Colonic mucosa (tissue), 4 donors: ENCODE data around the gene CORO2A. TPM values are rescaled to one million over a fixed set of nuclear protein-coding genes. Genes with fewer than 3 reads are reported as not detected.
A peak's percentile ranks its signal among the peaks of the same experiment; 100 is the strongest.

Experiments used
- DNase-seq: peaks from one replicate; pipeline ENCODE4 v3.0.0-alpha.2; 2020
- H3K27ac ChIP-seq: fragments of 200-600 bp; one replicate; pipeline ENCODE4 v1.8.0; 2021
- H3K27me3 ChIP-seq: fragments of 200-600 bp; one replicate; pipeline ENCODE4 v1.8.0; 2021
- H3K36me3 ChIP-seq: fragments of 200-600 bp; one replicate; pipeline ENCODE4 v1.8.0; 2021
- H3K4me1 ChIP-seq: fragments of 200-600 bp; one replicate; pipeline ENCODE4 v1.8.0; 2021; ENCODE audit warnings: mild to moderate bottlenecking
- H3K4me3 ChIP-seq: fragments of 200-600 bp; one replicate; pipeline ENCODE4 v1.8.0; 2021
- H3K9ac ChIP-seq, 2 donors: one replicate each; pipeline ENCODE4 v1.7.0; 2013; ENCODE audit warnings: control low read depth in 2 of 2, low read depth in 2 of 2, low read length in 2 of 2
- H3K9me3 ChIP-seq: fragments of 200-600 bp; one replicate; pipeline ENCODE4 v1.8.0; 2021
- intact Hi-C: fragments of 100-400 bp; cut with DNase I; formaldehyde crosslinking; loops from one replicate; pipeline ENCODE4 v1.14.1; 2022
- total RNA-seq, 2 donors: library from RNA; stranded (reverse); fragmentation: NEBNext Ultra II Directional in 1 of 2; extraction: Animal tissue kit (Norgen Biotek cat#: 25700) in 1 of 2; gene quantifications; one replicate each; pipeline ENCODE4 v1.2.1, GENCODE V29; 2021
- TF ChIP-seq, protein P1 (sequence below): fragments of 200-600 bp; IDR thresholded peaks from one replicate; pipeline ENCODE4 v1.8.0; 2022; ENCODE audit warnings: antibody characterized with exemption, mild to moderate bottlenecking
- donor health status: healthy.
- donor health status: DM: no; HTN: no; CAD: no.
- donor health status: DM: no; HTN: no; CAD: no.

The CORO2A gene
- total RNA-seq, 2 donors from 2014 or later, result 53.8 to 68.1 TPM

DNA sequence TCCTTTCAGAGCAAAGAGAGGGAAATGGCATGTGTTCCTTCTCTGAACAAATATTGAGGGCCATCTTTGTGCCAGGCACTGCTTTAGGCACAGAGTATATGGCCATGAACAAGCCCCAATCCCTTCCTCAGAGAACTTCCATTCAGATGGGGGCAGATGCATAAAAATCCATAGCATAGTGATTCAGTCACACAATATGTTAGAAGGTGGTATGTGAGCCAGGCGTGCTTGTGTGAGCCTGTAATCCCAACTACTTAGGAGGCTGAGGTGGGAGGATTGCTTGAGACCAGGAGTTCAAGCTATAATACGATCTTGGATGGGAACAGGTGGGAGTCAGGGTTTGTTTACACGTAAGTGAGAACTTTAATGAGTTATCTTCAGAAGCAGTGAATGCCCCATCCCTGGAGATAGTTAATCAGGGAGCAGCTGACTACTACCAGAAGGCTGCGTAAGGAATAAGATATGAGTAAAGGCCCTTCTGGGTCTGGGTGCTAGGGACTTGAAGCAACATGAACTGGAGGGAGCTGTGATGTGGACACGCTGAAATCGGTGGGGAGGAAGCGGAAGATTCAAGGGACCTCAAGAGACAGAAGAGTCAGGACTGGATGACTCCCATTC lies 108.8 kb downstream of the CORO2A start:
- Histone ChIP-seq H3K36me3 (peaks cover 15% of the 10 kb centered on the region), H3K4me3 (no peak overlapping the region), H3K4me1 (peaks cover 6% of the 10 kb centered on the region), H3K27me3 (no peaks in the 10 kb centered on the region), H3K9me3 (no peaks in the 10 kb centered on the region), H3K9ac (no peak overlapping the region), H3K27ac (peak overlapping the region; percentile 64)
- no peak for DNase-seq
- TF ChIP-seq, protein P1, sequence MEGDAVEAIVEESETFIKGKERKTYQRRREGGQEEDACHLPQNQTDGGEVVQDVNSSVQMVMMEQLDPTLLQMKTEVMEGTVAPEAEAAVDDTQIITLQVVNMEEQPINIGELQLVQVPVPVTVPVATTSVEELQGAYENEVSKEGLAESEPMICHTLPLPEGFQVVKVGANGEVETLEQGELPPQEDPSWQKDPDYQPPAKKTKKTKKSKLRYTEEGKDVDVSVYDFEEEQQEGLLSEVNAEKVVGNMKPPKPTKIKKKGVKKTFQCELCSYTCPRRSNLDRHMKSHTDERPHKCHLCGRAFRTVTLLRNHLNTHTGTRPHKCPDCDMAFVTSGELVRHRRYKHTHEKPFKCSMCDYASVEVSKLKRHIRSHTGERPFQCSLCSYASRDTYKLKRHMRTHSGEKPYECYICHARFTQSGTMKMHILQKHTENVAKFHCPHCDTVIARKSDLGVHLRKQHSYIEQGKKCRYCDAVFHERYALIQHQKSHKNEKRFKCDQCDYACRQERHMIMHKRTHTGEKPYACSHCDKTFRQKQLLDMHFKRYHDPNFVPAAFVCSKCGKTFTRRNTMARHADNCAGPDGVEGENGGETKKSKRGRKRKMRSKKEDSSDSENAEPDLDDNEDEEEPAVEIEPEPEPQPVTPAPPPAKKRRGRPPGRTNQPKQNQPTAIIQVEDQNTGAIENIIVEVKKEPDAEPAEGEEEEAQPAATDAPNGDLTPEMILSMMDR, result no peak
- intact Hi-C loops, result no loop called here

DNA sequence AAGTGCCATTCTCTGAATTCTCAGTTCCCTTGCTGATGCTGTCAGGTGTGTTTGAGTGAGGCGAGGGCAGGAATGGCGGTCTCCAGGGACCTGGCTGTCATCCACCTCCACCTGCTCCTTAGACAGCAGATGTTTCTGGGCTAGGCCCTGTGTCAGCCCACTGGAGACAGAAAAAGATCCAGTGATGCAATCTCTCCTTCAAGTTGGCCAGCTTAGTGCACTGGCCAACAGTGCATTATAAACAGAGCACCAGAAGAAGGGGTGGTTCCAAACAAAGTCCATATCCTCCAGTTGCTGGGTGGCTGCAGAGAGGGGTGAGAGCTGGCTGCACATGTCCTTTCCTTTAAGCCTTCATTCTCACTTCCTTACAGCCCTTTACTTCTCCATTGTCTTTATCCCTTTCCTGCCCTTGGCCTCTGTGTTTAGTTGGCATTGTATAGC lies 109.4 kb downstream of the CORO2A start:
- Histone ChIP-seq H3K27me3 (no peaks in the 10 kb centered on the region), H3K9me3 (no peaks in the 10 kb centered on the region), H3K36me3 (peaks cover 15% of the 10 kb centered on the region), H3K4me3 (no peak overlapping the region), H3K4me1 (peaks cover 6% of the 10 kb centered on the region), H3K9ac (no peak overlapping the region), H3K27ac (peak overlapping the region; percentile 64)
- intact Hi-C loops, result no loop called here
- no peak for DNase-seq
- TF ChIP-seq, protein P1, result no peak

DNA sequence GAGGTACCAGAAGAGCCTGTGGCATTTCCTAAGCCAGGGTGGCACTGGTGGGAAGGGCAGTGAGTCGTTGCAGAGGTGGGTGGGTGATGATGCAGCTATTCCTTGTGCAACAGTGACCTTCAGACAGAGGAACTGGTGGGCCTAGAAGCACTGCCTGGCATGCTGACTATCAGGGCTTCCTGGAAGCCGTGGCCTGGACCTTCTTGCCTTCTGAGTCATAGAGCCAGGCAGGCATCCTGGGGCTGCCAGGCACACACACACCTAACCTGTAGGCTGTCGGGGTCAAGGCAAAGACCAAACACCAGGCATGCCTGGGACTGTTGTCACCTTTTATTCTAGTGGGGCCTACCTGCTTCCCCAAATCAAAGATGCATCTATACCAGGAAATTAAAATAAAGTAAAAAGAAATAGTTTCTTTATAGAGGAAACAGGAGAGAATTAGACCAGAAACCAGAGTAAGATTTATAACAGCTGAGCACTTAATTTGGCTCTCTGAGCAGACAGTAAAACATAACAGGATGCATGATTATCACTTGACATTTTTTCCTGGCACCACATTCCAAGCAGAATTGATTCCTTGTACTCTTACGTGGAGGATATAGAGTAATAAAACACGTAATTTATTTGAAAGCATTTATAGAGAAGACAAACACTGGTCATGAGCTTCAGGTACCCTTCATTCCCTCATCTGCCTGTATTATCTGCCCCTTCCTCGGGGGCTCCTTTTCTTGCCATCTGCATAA lies 110.8 kb downstream of the CORO2A start:
- Histone ChIP-seq H3K27ac (peak overlapping the region; percentile 64), H3K4me1 (peaks cover 6% of the 10 kb centered on the region), H3K27me3 (no peaks in the 10 kb centered on the region), H3K4me3 (no peak overlapping the region), H3K9me3 (no peaks in the 10 kb centered on the region), H3K36me3 (peaks cover 15% of the 10 kb centered on the region), H3K9ac (peak overlapping the region in 1 of 2 donors; percentile 48)
- intact Hi-C loops, result no loop called here
- TF ChIP-seq, protein P1, result no peak
- peak; percentile 57 for DNase-seq

DNA sequence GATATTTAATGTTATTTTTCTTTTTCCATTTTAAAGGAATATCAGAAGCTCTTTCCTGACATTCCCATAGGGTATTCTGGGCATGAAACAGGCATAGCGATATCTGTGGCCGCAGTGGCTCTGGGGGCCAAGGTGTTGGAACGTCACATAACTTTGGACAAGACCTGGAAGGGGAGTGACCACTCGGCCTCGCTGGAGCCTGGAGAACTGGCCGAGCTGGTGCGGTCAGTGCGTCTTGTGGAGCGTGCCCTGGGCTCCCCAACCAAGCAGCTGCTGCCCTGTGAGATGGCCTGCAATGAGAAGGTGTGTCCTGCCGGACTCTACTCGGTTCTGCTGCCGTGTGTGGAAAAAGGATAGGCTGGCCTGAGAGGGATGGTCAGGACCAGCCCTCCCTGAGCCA lies 111.7 kb downstream of the CORO2A start:
- no peaks in the 10 kb centered on the region for H3K27me3 ChIP-seq
- peak overlapping the region; percentile 64 for H3K27ac ChIP-seq
- no peak for DNase-seq
- H3K4me3 ChIP-seq, result no peak overlapping the region
- peak overlapping the region in 1 of 2 donors; percentile 27 for H3K9ac ChIP-seq
- TF ChIP-seq, protein P1, result no peak
- peaks cover 6% of the 10 kb centered on the region for H3K4me1 ChIP-seq
- H3K9me3 ChIP-seq, result no peaks in the 10 kb centered on the region
- intact Hi-C loops, result no loop called here
- H3K36me3 ChIP-seq, result peaks cover 15% of the 10 kb centered on the region

DNA sequence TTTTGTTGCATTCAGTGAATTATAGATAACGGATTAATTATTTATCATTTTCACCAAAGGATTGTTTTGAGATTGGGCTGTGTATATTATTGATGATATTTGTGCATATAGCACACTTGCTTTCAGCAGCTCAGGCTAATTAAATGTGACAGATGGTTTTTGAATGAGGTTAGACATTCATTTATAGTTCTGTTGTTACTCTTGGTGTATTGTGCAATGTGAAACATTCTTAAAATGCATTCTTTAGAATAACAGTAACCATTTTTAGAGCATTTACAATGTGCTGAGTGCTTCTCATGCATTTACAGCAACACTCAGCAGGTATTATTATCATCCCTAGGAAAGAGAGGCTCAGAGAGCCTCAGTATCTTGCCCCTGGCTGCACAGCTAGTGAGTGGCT lies 112.1 kb downstream of the CORO2A start:
- intact Hi-C loops, result no loop called here
- DNase-seq, result no peak
- peaks cover 6% of the 10 kb centered on the region for H3K4me1 ChIP-seq
- H3K4me3 ChIP-seq, result no peak overlapping the region
- H3K27me3 ChIP-seq, result no peaks in the 10 kb centered on the region
- H3K9me3 ChIP-seq, result no peaks in the 10 kb centered on the region
- H3K9ac ChIP-seq, result no peak overlapping the region
- H3K27ac ChIP-seq, result peak overlapping the region; percentile 64
- TF ChIP-seq, protein P1, result no peak
- H3K36me3 ChIP-seq, result peaks cover 15% of the 10 kb centered on the region
